Stimulated activated CD8-positive, alpha-beta memory T cell treated with anti-CD3 and anti-CD28 coated beads, Interleukin-15, amount 100 ng/mL, for 4 hours (primary cell): Measurements from ENCODE around the gene TTF2.

Experiments used
- DNase-seq, 2 donors: peaks; one replicate each; pipeline ENCODE4 v3.0.0-alpha.2; 2020; ENCODE audit warnings: low read depth in 2 of 2

The TTF2 gene

DNA sequence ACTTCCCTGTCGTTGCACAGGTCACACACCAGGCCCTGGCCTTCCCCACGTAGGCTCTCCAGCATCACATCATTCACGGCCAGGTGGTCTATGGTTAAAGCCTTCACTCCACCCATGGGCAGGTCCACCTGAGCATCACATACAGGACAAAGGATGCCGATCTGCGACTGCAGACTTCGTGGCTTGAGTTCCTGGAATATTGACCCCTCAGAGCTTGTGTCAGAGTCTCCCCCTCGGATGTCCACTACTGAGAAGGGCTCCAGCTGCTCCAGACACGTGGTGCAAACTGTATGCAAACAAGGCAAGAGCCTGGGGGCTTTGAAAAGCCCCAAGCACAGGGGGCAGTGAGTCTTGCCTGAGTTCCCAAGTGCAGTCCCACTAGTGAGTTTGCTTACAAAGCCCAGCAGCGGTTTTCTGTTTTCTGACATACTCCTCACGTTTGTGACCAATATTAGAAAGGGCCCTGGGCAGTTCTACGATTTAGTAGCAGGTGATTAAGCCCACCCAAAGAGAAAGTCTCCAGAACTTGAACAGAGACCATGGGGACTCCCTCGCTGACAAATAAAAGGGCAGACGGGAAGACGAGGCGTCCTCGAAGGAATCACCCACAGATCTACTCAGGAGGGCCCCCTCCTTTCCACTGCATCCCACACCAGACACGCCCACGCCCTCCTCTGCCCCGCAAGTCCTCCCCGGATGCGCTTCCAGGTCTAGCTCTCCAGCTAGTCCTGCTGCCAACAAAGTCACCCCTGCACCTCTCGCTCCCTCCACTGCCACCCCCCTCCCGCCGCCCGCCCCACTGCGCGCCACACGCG, 60.9 kb downstream of the TTF2 start:
- no peak for DNase-seq

DNA sequence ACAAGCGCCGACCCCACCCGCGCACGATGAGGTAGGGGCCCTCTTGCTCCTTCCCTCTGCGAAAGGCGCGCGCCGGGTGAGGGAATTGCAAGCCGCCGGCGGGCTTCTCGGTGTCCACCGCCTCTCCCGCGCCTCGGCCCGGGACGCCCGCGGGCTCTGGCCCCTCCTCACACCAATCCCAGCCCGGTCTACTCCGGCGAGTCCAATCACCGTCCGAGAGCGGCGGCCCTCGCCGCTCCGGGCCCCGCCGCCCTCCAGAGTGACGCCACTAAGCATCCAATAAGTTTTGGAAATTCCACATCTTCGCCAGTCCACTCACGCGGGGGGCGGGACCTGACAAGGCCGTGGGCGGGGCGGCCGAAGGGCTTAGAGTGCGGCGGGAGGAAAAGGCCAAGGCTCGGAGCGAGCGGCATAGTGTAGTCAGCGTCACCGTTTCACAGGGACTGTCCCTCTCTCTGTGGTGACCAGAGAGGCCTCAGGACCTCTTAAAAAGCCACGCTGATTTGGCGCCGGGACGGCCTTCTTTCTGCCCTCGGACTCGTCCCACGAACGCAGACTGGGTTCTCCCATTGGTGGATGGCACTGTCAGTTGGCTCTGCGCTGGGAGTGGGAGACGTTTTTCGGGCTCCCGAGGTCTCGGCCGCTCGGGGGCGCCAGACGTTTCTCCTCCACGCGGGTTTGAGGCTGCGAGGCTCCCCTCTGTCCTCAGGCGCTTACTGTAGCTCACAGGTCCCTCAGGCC, 61.6 kb downstream of the TTF2 start, which contains the start of gene TRIM45:
TRIM45 (minus strand) TSS at position 161 of the 741 bp plus-strand sequence. CDS start 548 bp downstream, outside the sequence.
- DNase-seq, result peak; percentile 68 to 72

DNA sequence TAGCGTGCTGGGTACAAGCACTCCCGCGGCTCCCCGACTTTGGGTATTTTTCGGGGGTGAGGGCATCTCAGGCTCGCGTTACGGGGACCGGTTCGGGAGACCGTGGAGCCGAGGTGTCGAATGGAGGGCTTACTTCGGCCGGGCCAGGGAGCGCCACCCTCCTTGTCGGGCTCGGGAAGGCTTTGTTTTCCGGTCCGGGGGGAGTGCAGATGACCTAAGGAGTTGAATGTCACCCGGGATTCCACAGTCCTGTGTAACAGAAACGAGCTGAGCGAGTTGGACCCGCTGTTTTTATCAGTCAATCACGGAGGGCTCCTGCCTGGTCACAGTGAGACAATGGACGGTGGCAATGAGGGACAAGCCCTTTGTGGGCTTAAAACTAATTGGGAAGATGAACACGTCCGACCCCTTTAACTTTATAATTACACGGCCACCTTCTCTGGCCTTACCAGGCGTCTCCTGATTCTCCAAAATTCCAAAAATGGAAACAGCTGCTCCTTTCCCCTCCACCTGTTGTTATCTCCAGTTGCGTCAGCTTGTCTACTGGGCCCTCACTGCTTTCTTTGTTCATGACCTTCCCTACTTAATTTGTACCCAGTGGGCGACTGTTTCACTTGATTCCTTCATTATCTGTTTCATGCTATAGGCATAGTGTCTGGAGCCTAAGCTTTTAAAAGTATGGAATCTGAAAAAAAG, 62.4 kb downstream of the TTF2 start:
- DNase-seq, result no peak

DNA sequence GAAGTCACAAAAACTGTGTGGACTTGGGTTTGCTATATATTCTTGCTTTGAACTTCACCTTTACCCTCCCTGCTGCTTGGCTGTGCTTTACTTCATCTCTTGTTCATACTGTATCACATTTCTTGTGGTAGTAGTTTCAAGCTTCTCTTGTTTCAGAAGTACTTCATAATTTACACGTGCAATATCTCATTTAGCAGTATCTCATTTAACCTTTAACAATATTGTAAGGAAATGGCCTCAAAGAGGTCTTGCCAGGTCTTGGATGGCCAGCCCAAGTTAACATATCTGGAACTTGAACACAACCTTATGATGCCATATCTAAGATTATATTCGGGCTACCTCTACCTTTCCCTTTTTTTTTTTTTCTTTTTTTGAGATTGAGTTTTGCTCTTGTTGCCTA, 63.1 kb downstream of the TTF2 start:
- DNase-seq, result no peak

DNA sequence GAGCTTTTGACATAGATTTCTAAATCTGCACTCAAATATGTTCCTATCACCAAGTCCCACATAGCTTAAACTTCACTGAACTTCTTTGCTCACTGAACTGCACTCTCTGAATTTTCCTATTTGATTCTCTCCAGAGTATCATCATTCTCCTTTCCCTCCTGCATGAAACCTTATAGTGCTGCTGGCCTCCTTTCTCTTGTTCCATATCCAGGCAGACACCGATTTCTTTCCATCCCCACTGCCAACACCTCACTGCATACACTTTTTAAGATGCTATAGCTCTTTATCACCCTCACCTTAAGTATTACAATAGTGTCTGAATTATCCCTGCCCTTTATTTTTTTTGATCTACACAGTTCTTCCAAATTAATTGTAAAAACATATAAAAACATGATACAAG, 64.5 kb downstream of the TTF2 start:
- DNase-seq, result no peak

DNA sequence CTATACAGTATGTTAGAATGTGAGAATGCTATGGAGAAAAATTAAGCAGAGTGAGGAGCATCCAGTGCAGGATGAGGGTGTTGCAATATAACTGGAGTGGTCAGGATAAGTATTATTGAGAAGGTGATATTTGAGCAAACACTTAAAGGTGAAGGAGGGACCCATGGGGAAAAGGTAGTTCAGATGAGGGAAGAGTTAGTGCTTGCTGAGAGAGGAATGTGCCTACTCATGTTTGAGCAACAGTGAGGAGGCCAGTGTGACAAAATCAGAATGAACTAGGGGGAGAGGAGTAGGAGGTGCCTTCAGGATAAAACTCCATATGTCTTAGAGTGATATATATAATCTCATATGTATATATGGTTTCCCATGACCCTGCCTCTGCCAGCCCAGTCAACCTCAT, 67.7 kb downstream of the TTF2 start:
- no peak for DNase-seq

DNA sequence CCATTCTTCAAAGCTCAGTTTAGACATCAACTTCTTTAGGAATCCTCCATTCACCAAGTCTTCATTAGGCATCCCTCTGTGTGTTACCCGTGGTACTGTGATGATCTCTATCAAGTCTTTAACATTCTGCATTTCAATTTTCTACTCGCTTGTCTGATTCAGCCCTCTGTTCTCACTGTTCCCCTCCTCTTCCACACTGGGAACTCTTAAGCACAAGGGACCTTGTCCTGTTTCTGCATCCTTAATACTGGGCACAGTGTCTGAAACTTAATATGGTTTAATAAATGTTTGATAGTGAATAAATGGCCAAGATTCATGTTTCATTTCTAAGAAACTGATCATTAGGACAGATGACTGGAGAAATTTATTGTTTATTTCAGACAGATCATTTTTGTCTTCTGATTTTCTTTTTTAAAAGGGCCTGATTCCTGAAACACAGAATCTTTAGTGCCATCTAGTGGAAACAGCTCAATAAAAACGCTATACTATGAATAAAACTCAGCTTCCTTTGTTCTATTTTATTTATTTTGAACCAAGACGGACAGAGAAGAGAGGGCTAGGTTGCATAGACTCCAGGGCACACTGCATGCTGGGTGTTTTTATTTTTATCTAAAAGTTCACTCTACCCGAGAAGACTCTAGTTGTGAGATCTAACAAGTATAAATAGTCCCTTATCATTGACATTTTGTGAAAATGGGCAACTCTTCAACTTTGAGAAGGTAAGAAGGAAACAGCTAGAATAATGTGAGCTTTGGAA, 68.4 kb downstream of the TTF2 start:
- DNase-seq, result no peak

DNA sequence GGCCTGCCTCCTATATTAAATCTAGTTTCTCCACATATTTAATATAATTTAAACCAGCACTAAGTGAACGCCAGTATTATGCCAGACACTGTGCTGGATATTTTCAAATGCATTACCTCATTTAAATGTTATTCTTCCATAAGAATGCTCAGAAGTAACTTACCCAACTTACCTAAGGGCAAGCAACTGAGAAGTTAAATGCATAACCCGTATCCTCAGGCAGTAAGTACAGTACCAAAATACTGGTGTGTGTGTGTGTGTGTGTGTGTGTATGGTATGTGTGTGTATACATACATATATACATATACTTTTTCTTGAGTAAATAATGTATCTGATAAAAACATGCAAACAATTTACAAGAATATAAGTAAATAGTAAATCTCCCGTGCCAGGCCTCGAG, 70.4 kb downstream of the TTF2 start:
- DNase-seq, result no peak

DNA sequence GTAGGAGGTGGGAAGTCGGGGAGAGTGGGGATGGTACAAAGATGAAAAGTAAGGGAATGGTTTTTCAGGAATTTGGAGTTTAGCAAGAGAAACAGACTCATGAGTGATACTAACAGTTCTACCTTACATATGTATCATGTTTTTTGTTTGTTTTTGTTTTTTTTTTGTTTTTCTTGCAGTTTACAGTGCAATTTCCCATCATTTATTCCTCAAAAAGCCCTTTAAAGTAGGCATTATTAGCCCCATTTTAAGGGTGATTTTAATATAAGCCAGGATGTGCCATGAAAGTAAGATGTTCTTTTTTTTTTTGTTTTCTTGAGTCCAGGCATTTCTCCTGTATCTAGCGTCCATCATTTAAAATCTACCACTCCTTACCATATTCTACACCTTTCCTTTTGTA, 75.2 kb downstream of the TTF2 start:
- no peak for DNase-seq

DNA sequence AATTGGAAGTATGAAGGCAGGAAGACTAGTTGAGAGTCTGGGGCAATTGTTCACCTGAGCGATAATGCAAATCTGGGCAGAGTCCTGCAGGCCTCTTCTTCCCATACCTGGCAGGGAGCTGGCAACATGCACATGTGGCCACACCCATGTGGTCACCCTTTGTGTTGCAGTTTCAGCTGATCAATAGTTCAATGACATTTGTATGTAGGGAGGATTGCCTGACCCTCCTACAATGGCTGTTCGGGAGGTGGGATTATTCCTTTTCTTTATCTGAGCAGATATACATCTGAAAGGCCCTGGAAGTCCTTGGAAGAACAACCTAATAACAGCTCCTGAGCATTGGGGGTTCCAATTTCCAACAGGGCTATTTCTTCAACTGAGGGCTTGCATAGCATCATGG, 76.6 kb downstream of the TTF2 start:
- no peak for DNase-seq

DNA sequence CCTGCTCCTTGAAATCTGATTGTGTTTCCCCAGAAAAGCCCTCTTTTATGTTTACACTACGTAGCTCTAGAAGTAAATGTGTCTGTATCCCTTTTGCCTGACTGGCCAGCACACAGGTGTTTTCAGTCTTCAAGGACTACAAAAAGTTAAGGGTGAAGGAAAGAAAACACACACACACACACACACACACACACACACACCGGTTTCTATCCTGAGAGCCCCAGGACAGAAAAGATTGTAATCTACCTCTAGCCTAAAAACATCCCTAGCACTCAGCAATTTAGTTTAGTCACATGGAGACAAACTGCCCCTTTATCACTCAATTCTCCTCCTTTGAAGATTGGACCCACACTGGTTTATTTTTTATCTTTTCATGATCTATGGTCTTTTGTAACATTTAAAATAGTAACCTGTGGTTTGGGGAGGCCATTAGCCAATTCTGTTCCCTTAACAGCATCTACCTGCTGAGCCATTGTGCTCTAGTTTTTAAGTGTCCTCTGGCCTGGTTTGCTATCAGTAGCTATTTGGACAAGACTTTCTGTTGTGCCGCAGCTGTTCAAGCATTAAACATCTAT, 77.2 kb downstream of the TTF2 start:
- no peak for DNase-seq

DNA sequence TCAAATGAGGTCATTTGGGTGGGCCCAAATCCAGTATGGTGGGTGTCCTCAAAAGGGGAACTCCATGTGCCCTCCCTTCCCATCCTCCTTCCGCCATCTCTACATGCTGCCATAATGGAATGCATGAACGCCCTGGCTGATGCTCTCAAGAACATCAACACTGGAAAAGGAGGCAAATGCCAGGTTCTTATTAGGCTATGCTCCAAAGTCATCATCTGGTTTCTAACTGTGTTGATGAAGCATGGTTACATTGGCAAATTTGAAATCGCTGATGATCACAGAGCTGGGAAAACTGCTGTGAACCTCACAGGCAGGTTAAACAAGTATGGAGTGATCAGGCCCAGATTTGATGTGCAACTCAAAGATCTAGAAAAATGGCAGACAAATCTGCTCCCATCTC, 78.0 kb downstream of the TTF2 start:
- DNase-seq, result no peak

DNA sequence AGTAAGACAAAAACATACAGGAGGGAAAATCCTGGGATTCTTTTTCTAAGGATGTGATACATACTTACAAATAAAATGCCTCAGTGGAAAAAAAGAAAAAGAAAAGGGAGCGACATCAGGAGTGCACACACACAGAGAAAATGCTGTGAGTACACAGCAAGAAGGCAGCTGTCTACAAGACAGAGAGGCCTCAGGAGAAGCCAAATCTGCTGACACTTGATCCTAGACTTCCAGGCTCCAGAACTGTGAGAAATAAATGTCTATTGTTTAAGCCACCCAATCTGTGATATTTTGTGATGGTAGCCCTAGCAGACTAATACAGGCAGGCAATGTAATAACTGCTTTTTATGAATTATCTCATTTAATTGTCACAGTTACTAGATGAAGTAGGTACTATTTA, 78.4 kb downstream of the TTF2 start:
- DNase-seq, result no peak

DNA sequence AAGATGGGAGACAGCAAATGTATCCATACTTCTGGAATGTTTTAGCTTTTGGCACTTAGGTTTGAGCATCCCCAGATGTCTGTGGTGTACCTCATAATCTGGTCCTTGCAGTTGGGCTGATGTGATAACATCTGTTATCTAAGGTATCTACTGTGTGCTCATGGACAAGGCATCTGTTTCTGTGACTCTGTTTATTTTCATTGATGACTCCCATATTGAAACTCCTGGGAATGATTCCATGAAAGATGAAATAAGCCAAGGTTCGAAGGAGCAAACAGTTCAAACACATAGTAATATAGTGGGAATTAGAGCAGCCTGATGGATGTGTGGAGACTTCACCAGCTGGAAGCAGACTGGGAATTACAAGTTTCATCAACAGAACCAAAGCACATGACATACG, 82.1 kb downstream of the TTF2 start:
- DNase-seq, result no peak

DNA sequence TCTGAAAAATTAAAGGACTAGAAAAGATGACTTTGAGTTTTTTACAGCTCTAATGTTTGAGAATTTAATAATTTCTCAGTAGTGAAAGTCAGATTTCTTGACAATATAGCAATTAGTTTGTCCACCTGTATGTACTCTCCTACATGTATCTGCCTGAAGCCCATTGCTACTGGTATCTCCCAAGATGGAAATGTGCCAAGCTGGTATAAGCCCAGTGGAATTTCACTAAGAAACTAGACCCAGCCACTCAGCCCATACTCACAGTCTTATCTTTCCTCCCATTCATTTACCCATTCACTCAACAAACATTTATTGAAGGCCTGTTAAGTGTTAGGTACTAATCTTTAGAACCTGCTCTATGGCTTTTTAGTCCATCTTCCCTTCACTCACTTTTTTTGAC, 83.0 kb downstream of the TTF2 start:
- DNase-seq, result no peak

DNA sequence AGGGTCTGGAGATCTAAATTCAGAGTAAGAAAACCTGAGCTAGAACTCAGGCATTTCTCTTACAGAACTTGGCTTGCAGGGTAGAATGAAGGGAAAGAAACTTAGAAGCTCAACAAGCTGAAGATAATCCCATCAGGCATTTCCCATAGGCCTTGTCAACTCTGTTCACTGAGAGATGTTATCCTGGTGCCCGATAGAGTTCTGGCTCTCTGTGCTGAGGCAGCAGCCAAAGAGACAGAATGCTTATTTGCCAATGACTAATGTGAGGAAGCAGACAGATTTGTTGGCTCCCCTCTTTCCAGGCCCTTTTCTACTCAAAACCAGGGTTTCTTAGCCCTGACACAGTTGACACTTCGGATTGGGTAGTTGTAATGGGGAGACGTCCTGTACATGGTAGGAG, 83.7 kb downstream of the TTF2 start:
- DNase-seq, result no peak

DNA sequence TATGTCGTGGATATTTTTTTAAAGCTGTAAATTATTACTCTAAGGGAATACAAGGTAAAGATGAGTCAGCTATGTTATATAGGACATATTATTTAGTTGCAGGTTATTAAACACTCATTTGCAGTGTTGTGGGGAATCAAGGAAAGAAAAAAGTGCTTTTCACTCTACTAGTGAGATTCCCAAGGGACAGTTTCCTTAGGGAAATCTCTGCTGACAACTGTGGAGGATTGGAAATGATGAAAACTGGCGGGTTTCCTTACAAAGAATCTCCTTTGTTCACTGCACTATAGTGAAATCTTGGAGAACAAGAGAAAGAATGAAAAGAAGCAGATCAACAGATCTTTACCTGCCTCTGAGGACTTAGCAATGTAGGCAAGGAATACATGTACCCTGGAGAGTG, 85.9 kb downstream of the TTF2 start:
- DNase-seq, result no peak

DNA sequence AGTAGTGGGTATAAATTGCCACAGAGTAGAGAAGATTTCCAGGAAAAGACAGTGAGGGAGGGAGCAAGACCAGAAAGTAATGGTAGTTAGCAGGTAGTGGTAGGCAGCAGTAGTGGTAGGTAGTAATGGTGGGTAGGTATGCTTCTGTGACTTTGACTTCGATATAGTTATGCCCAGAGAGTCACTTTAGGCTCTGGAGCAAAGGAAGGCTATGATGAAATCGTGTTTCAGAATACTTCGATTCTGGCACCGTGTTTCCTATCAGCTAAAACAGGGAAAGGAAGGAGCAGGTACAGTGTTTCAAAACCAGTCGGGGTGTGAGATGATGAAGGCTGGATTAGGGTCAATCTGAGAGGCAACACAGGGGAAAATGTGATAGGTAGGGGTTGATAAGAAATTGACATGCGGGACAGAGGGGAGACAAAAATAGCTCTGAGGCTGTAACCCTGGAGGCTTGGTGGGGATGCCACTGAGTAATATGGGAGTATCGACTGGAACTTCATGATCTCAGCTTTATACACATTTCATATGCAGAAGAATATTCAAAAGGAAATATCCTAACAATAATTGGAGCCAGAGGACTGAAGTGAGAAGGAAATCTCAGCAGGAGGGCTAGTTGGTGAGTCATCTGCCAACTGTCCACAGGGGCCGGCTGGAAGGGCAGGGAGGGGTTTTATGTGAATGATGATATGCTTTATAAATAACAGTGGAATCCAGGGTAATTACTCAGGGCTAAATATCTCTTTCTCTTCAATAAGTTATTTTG, 86.6 kb downstream of the TTF2 start:
- no peak for DNase-seq

DNA sequence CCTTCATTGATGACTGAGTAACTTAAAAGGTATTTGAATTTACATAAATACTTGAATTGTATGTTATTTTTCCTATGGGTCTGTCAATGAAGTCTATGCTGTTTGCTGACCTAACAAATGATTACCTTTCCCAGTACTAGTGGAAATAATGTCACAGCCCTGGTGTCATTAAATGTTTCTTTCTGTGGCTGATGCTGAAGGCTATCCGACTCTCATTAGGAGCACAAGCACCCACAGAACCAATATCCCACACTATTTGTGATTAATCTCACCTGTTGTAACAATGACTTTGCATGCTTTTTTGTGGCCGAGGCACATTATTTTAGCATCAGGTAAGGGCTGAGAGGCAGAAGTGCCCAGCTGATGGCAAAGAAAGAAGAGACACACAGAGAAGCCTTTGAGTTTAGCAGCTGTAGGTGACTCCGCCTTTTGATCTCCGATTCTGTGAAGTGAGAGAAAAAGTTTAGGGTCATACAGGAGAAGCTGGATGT, 87.3 kb downstream of the TTF2 start:
- no peak for DNase-seq

DNA sequence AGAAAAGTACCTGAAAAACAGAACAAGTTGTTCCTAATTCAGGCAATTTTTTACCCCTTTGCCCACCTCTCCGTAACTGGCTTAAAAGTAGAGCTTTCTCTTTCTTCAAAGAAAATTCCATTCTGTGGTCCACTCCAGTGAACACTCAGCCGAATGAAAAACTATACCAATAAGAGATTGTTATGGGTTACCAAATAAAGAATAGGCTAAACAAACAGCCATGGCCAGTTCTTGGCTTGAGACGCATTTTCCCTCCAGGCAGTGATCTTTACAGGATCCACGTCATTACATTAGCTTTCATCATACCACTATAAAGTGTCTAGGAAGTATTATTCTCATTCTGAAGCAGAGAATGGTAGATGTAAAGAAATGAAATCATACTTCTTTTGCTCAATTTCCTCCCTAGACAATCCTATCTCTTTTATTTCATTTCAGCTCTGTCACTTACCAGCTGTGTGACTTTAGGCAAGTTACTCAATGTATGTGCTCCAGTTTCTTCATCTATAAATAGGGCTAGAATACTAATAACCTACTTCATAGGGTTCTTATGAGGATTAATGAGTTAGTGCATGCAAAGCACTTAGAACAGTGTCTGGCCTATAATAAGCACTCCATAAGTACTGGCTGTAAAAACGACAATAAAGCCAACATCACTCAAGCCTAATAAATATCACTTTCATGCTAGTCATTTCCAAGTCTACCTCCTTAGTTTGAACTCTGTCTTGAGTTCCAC, 87.9 kb downstream of the TTF2 start:
- no peak for DNase-seq
